ENCODE results near the gene P2RY11.

Gene P2RY11

DNA sequence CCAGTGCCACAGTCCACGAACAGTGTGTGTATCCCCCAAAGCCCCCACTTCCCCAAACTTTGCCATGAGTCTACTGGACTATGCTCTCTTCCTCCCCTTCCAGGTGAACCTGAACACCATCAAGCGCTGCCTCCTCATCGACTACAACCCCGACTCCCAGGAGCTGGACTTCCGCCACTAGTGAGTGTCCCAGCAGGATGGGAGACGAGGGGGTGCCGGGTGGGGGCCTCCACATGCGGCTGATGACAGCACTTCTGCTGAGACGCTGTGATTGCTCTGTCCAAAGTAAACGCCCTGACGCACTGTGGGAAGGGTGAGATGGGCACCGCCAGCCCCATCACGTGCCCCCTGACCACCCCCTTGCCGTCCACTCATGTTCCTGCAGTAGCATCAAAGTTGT is 2.0 kb upstream of the P2RY11 start:
- no peak for DNase-seq (ENCODE audit: low read depth)

GRCh38 chr19:10110076-10110971 is 1.2 kb upstream of the P2RY11 start:
- TF ChIP-seq CTCF (conservative IDR thresholded peaks at IDR 0.05; ENCODE audit: low read length): no peak
- H3K4me3 ChIP-seq (ENCODE audit: low read length): no peak overlapping the region
- no peak for DNase-seq (ENCODE audit: low read depth)

More for the DNA sequence above, 2.0 kb upstream of the P2RY11 start:
- TF ChIP-seq CTCF (conservative IDR thresholded peaks at IDR 0.05; ENCODE audit: low read length): no peak
- H3K4me3 ChIP-seq (ENCODE audit: low read length): no peak overlapping the region

DNA sequence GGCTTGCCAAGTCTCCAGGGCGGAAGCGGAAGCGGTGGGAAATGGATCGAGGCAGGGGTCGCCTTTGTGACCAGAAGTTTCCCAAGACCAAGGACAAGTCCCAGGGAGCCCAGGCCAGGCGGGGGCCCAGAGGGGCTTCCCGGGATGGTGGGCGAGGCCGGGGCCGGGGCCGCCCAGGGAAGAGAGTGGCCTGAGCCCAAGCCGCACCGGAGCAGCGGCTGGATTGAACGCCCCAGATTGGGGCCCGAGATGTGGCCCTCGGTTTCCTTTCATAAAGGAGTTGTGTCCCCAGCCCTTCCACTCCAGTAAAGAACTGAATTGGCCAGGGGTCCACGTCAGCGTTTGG is 548 bp upstream of the P2RY11 start:
- no peak for TF ChIP-seq CTCF (conservative IDR thresholded peaks at IDR 0.05; ENCODE audit: low read length)
- no peak for DNase-seq (ENCODE audit: low read depth)
- H3K4me3 ChIP-seq (ENCODE audit: low read length): no peak overlapping the region

GRCh38 chr19:10112037-10112761 is 706 bp downstream of the P2RY11 start:
- no peak overlapping the region for H3K4me3 ChIP-seq (ENCODE audit: low read length)
- DNase-seq (ENCODE audit: low read depth): peak; percentile 37
- no peak for TF ChIP-seq CTCF (conservative IDR thresholded peaks at IDR 0.05; ENCODE audit: low read length)

- DNase-seq (ENCODE audit: low read depth): peak; percentile 31
- H3K4me3 ChIP-seq (ENCODE audit: low read length): no peak overlapping the region
- peak; percentile 58 for TF ChIP-seq CTCF (conservative IDR thresholded peaks at IDR 0.05; ENCODE audit: low read length)
These were observed 1.6 kb downstream of the P2RY11 start for GRCh38 chr19:10112895-10113591.

DNA sequence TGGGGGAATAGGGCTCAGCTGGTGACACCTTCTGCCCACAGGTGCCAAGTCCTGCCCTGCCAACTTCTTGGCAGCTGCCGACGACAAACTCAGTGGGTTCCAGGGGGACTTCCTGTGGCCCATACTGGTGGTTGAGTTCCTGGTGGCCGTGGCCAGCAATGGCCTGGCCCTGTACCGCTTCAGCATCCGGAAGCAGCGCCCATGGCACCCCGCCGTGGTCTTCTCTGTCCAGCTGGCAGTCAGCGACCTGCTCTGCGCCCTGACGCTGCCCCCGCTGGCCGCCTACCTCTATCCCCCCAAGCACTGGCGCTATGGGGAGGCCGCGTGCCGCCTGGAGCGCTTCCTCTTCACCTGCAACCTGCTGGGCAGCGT is 2.1 kb downstream of the P2RY11 start:
- TF ChIP-seq CTCF (conservative IDR thresholded peaks at IDR 0.05; ENCODE audit: low read length): no peak
- no peak overlapping the region for H3K4me3 ChIP-seq (ENCODE audit: low read length)
- DNase-seq (ENCODE audit: low read depth): no peak
